Measurements from ENCODE around the gene ZFPM1. TPM values are rescaled to one million over a fixed set of nuclear protein-coding genes. Genes with fewer than 3 reads are reported as not detected.

ZFPM1 gene
- total and polyA plus RNA-seq, 2 experiments from 2014 or later, result 0.53 to 2.2 TPM

DNA sequence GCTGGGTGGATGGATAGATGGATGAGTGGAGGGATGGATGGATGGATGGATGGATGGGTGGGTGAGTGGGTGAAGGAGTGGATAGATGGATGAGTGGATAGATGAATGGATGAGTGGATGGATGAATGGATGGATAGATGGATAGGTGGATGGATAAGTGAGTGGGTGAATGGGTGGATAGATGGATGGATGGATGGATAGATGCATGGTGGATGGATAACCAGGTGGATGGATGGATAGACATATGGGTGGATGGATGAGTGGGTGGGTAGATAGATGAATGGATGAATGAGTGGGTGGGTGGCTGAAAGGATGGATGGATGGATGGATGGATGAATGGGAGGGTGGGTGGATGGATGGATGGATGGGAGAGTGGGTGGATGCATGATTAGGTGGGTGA lies 66.2 kb downstream of the ZFPM1 start:
- TF ChIP-seq ZNF331 (CRISPR knock-in tag; IDR thresholded peaks at IDR 0.05; ENCODE audit: low read depth) (no peak), POLR2AphosphoS5 (IDR thresholded peaks at IDR 0.05; ENCODE audit: low read depth) (no peak), EZH2phosphoT487 (IDR thresholded peaks at IDR 0.05; ENCODE audit: unreplicated experiment) (no peak), ZNF114 (CRISPR knock-in tag; IDR thresholded peaks at IDR 0.05) (no peak), CREB1 (CRISPR knock-in tag; IDR thresholded peaks at IDR 0.05; ENCODE audit: low read depth) (no peak), NANOG (IDR thresholded peaks at IDR 0.05; ENCODE audit: borderline replicate concordance) (no peak), STAT1 (IDR thresholded peaks at IDR 0.05; ENCODE audit: unreplicated experiment) (no peak)
- Mint-ChIP-seq H3K9me3 (peaks cover 7% of the 10 kb centered on the region; the same call in 2 of the 3 replicates), H3K36me3 (ENCODE audit: low read depth) (peaks cover 15% of the 10 kb centered on the region), H3K27ac (no peak overlapping the region), H3K4me1 (peaks cover 4% of the 10 kb centered on the region; the same call in 2 of the 3 replicates), H3K27me3 (ENCODE audit: insufficient read depth, low read depth, poor library complexity) (peaks cover 33% of the 10 kb centered on the region), H3K4me3 (no peak overlapping the region)
- H3K4me2 ChIP-seq, result no peak overlapping the region
- H3K27ac ChIP-seq (ENCODE audit: low read depth), result no peak overlapping the region
- H3K36me3 ChIP-seq (ENCODE audit: insufficient read depth), result no peaks in the 10 kb centered on the region
- H3K4me1 ChIP-seq (ENCODE audit: insufficient read depth), result no peaks in the 10 kb centered on the region
- H3K9me2 ChIP-seq (ENCODE audit: insufficient read depth), result no peaks in the 10 kb centered on the region
- no peak for DNase-seq (ENCODE audit: low spot score)
- ATAC-seq, result no peak
- H4K20me1 ChIP-seq (replicated peaks; ENCODE audit: insufficient read depth), result no peaks in the 10 kb centered on the region
- no peaks in the 10 kb centered on the region for H3F3A ChIP-seq (replicated peaks; ENCODE audit: low read depth)
- no peaks in the 10 kb centered on the region for H3K79me2 ChIP-seq (replicated peaks; ENCODE audit: insufficient read depth)
- H2AFZ ChIP-seq, result no peak overlapping the region
- no peaks in the 10 kb centered on the region for H3K27me3 ChIP-seq (ENCODE audit: insufficient read depth)
- H3K4me3 ChIP-seq, result no peak overlapping the region

DNA sequence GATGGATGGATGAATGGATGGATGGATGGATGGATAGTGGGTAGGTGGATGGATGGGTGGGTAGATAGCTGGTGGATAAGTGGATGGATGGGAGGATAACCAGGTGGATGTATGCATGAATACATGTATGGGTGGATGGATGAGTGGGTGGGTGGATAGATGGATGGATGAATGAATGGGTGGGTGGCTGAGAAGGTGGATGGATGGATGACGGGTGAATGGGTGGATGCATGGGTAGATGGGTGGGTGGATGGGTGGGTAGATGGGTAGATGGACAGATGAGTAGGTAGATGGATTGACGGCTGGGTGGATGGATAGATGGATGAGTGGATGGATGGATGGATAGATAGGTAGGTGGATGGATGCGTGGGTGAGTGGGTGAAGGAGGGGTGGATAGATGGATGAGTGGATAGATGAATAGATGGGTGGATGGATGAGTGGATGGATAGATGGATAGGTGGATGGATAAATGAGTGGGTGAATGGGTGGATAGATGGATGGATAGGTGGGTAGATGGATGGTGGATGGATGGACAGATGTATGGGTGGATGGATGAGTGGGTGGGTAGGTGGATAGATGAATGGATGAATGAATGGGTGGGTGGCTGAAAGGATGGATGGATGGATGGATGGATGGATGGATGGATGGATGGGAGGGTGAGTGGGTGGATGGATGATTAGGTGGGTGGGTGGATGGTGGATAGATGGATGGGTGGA lies 67.0 kb downstream of the ZFPM1 start:
- H3K4me1 Mint-ChIP-seq, result peaks cover 4% of the 10 kb centered on the region; the same call in 2 of the 3 replicates
- no peak overlapping the region for H3K27ac Mint-ChIP-seq
- no peaks in the 10 kb centered on the region for H3K36me3 ChIP-seq (ENCODE audit: insufficient read depth)
- no peak overlapping the region for H3K4me3 ChIP-seq
- H3K4me2 ChIP-seq, result no peak overlapping the region
- DNase-seq (ENCODE audit: low spot score), result no peak
- H3K4me1 ChIP-seq (ENCODE audit: insufficient read depth), result no peaks in the 10 kb centered on the region; the same call in 1 of the 2 replicates
- H3K36me3 Mint-ChIP-seq (ENCODE audit: low read depth), result peaks cover 15% of the 10 kb centered on the region
- H4K20me1 ChIP-seq (replicated peaks; ENCODE audit: insufficient read depth), result no peaks in the 10 kb centered on the region
- H3K27me3 ChIP-seq (ENCODE audit: insufficient read depth), result no peaks in the 10 kb centered on the region
- H3K79me2 ChIP-seq (replicated peaks; ENCODE audit: insufficient read depth), result no peaks in the 10 kb centered on the region
- H3K27me3 Mint-ChIP-seq (ENCODE audit: insufficient read depth, low read depth, poor library complexity), result peaks cover 30% of the 10 kb centered on the region
- no peaks in the 10 kb centered on the region for H3K9me2 ChIP-seq (ENCODE audit: insufficient read depth)
- H2AFZ ChIP-seq, result no peak overlapping the region
- no peak for ATAC-seq
- no peak overlapping the region for H3K4me3 Mint-ChIP-seq
- no peak overlapping the region for H3K27ac ChIP-seq (ENCODE audit: low read depth)
- H3K9me3 Mint-ChIP-seq, result peaks cover 7% of the 10 kb centered on the region; the same call in 2 of the 3 replicates
- H3F3A ChIP-seq (replicated peaks; ENCODE audit: low read depth), result no peaks in the 10 kb centered on the region
- TF ChIP-seq NANOG (IDR thresholded peaks at IDR 0.05; ENCODE audit: borderline replicate concordance) (no peak), JUNB (IDR thresholded peaks at IDR 0.05; ENCODE audit: unreplicated experiment) (no peak), STAT1 (IDR thresholded peaks at IDR 0.05; ENCODE audit: unreplicated experiment) (no peak), EZH2phosphoT487 (IDR thresholded peaks at IDR 0.05; ENCODE audit: unreplicated experiment) (no peak), ZNF331 (CRISPR knock-in tag; IDR thresholded peaks at IDR 0.05; ENCODE audit: low read depth) (no peak), CREB1 (CRISPR knock-in tag; IDR thresholded peaks at IDR 0.05; ENCODE audit: low read depth) (no peak)
- TF ChIP-seq, protein P1, sequence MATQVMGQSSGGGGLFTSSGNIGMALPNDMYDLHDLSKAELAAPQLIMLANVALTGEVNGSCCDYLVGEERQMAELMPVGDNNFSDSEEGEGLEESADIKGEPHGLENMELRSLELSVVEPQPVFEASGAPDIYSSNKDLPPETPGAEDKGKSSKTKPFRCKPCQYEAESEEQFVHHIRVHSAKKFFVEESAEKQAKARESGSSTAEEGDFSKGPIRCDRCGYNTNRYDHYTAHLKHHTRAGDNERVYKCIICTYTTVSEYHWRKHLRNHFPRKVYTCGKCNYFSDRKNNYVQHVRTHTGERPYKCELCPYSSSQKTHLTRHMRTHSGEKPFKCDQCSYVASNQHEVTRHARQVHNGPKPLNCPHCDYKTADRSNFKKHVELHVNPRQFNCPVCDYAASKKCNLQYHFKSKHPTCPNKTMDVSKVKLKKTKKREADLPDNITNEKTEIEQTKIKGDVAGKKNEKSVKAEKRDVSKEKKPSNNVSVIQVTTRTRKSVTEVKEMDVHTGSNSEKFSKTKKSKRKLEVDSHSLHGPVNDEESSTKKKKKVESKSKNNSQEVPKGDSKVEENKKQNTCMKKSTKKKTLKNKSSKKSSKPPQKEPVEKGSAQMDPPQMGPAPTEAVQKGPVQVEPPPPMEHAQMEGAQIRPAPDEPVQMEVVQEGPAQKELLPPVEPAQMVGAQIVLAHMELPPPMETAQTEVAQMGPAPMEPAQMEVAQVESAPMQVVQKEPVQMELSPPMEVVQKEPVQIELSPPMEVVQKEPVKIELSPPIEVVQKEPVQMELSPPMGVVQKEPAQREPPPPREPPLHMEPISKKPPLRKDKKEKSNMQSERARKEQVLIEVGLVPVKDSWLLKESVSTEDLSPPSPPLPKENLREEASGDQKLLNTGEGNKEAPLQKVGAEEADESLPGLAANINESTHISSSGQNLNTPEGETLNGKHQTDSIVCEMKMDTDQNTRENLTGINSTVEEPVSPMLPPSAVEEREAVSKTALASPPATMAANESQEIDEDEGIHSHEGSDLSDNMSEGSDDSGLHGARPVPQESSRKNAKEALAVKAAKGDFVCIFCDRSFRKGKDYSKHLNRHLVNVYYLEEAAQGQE (IDR thresholded peaks at IDR 0.05; ENCODE audit: unreplicated experiment), result no peak
- TF ChIP-seq, protein P2, sequence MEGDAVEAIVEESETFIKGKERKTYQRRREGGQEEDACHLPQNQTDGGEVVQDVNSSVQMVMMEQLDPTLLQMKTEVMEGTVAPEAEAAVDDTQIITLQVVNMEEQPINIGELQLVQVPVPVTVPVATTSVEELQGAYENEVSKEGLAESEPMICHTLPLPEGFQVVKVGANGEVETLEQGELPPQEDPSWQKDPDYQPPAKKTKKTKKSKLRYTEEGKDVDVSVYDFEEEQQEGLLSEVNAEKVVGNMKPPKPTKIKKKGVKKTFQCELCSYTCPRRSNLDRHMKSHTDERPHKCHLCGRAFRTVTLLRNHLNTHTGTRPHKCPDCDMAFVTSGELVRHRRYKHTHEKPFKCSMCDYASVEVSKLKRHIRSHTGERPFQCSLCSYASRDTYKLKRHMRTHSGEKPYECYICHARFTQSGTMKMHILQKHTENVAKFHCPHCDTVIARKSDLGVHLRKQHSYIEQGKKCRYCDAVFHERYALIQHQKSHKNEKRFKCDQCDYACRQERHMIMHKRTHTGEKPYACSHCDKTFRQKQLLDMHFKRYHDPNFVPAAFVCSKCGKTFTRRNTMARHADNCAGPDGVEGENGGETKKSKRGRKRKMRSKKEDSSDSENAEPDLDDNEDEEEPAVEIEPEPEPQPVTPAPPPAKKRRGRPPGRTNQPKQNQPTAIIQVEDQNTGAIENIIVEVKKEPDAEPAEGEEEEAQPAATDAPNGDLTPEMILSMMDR (conservative IDR thresholded peaks at IDR 0.05; ENCODE audit: low read depth in 2 of 2), result no peak

All from GM23338 (cell line).